Activated T-cell treated with anti-CD3 and anti-CD28 coated beads for 24 hours (primary cell): Measurements from ENCODE around the gene HYLS1.

Experiments used
- DNase-seq: peaks from one replicate; pipeline ENCODE4 v3.0.0-alpha.2; 2020; ENCODE audit warnings: low read depth

The HYLS1 gene

GRCh38 chr11:125934473-125934872 is 47.0 kb downstream of the HYLS1 start:
- DNase-seq, result no peak

DNA sequence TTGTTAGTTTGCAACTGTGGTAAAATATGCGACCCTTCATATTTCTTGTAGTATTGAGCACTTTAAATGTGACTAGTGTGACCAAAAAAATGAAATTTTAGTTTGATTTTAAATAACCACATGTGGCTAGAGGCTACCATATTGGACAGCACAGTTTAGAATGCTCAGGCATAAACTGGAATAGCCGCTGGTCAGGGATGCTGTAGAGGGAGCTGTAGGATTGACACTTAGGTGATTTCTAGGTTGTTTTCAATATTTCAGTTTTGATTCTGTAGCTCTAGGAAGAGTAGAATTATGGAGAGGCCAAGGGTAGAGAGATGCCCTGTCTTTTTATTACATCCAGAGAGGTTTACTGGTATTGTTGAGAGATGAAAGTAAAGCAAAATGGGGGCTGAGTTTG is 47.6 kb downstream of the HYLS1 start:
- DNase-seq, result no peak

DNA sequence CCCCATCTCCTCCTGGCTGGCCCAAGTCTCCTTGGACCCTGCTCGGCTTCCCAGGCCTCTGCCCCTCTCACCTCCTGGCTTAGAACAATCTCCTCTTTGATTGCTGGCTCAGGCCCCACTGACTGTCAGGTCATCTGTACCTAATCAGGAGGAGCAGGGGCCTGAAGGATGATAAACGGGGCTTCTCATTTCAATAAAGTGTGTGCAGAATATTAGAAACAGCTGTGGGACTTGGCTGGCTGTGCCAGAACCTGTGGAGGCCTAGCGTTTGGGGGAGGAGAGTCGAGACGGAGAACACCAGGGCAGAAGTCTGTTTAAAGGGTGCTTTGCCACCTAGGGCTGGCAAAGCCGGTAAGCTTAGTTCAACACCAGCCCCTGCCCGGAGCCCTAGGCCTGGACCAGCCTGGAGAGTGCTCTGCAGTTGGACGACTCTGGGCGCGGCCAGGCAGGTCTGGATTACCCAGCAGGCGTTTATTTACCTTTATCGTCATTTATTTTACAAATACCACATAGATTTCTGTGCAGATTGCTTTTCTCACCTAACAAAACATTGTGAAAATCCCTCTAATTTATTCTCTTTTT is 48.2 kb downstream of the HYLS1 start:
- no peak for DNase-seq

GRCh38 chr11:125938418-125938817 is 51.0 kb downstream of the HYLS1 start:
- DNase-seq, result no peak

GRCh38 chr11:125939081-125939521 is 51.6 kb downstream of the HYLS1 start:
- no peak for DNase-seq

- DNase-seq, result no peak
These were observed 52.7 kb downstream of the HYLS1 start for GRCh38 chr11:125940145-125940544.

DNA sequence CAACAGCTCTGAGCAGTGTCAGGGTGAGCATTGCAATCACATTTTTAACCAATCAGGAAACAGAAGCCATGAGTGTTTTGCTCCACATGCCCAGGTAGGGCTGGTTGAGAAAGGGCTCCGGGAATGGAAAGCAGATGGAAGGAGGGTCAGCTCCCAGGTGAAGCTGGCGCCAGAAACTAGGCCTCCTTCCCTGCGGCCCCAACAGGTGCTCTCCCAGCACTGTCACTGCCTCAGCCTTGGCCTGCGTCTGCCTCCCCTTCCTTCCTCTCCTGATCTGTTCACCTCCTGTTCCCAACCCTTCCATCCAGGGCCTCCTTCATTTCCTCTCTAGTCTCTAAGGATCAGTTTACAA is 53.8 kb downstream of the HYLS1 start:
- no peak for DNase-seq

DNA sequence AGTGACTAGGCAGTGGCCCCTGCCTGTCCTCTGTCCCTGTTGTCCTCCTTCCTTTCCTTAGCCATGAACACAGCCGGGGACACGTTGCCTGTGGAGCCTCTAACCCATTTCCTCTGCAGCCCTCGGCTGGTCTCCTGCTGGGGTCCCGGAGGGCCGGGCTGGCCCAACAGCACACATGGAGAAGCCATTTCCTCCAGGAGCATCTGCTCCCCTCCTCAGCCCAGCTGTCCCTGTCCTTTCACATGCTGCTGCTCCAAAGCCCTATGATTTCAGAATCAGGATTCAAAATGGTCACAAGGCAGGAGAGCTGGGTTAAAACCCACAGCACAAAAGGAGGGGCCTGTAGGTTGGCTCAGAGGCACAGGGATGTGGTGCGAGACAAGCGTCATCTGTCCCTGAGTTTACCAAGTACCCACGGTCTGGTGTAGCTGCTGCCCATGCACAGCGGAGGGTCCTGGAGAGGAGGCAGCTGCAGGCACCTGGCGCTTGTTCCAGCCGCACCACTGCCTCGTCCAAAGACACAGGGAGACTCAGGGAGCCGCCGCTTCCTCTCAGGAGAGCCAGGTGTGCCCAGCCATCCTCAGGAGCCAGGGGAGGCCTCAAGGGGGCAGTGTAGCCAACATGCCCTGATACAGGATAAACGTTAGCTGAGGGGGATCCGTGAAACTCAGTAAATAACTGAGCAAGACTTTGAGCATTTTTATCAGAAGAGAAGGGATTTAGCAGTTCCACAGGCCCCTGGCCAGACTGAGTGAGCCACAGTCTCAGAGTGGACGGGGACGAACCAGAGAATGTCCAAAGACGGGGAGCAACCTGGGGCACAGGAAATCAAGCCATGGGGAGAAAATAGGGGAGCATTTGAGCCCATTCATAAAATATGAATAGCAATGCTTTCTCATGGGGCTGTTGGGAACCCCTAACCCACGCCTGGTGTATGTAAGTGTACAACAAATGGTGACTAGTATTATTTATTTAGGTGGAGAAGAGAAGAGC is 54.4 kb downstream of the HYLS1 start:
- DNase-seq, result peak; percentile 32

DNA sequence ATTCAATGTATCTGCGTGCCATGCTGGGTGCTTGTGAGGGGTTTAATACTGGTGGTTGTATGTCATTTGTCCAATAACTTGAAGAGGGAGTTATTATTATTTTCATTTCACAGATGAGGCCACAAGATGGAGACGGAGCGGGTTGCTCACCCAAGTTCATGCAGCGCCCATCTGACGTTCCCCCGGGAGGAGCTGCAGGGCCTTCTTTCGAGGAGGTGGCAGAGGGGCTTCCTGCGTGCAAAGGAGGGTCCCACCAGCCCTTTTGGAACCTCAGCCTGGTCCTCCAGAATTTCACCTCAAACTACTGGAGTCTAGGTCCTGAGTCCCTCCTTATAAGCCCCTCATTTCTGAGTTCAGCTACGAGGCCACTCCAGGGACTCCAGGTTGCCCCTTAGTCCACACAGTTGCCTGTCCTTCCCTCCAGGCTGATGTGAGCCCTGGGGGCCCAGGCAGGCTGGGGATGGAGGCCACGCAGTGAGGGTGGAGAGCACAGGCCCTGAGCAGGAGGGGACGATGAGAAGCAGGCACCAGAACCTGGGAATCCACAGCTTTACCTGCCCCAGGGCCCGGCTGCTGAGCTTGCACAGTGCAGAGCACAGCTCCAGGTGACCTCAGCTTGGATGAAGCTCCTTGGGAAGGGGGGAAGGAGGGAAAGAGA is 55.4 kb downstream of the HYLS1 start:
- DNase-seq, result no peak

- DNase-seq, result no peak
These were observed 56.3 kb downstream of the HYLS1 start for GRCh38 chr11:125943661-125944349.

GRCh38 chr11:125944350-125945010 is 57.0 kb downstream of the HYLS1 start:
- DNase-seq, result no peak

DNA sequence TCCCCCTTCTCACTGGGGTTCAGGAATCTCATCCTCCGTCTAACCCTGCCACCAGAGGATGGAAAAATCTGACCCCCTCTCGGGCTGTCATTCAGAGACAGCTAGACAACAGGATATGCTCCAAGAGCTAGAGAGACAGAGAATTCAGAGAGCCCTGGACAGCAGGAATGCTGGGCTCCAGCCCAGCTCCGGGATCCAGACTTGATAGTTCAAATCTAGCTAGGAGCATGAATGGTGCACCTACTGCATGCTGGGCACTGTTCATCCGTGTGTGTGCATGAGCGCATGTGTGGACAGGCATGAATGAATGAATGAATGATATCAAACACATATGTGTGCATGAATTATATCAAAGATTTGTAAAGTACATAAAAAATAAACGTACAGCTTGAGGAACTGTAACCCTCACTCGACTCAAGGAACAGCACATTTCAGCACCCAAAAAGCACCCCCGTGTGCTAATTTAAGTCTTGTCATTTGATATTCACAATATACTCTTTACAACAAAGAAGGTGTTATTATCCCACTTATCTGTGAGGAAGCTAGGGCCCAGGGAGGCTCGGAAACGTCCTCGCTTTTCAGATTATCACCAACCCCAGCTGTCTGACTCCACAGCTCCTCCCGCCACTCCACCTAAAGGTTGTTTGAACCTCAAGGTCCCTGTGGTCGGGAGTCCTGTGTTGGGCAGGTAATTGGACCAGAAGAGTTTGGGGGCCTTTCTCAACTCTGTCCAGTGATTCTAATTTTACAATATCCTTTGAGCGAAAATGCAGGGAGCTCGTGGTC is 57.7 kb downstream of the HYLS1 start:
- DNase-seq, result no peak

- DNase-seq, result no peak
These were observed 58.5 kb downstream of the HYLS1 start, which contains the start of gene VSIG10L2 for GRCh38 chr11:125945797-125946520. Gene VSIG10L2, plus strand, starts transcription at chr11:125946044. Its CDS starts 12 bp downstream, at chr11:125946056.

- DNase-seq, result no peak
These were observed 59.4 kb downstream of the HYLS1 start for GRCh38 chr11:125946712-125947418.

DNA sequence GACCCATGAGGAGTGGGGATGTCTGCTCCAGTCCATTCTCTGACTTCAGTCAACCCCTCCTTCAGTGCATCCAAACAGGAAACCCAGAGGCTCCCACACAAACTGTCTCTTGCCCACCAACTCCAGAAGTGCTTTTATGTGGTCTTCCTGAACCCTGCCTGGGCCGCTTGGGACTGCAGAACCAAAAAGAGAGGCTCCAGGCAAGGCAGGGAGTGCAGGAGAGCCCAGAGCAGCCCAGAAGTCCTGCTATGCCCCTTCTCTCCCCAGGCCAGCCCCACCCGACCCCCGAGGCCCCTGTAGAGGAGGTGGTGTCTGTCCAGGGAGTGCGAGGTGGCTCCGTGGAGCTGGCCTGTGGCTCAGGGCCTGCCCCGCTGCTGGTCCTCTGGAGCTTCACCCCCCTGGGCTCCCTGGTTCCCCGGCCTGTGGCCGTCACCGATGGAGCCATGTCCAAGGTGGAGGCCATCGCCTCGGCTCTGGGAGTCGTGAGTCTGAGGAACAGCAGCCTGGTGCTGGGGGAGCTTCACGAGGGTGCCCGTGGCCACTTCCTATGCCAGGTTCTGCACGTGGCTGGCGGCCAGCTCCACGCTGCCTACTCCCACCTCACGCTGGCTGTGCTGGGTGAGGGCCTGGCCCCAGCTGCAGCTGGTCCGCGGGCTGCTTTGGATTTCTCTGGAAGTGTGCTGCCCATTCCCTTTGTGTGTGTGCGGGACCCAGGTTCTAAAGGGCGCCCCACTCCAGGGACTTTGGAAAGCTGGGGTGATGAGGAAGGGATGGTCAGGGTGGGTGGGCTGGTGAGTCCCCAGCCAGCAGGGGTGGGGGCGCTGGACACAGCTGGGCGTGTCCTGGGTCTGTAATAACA is 60.2 kb downstream of the HYLS1 start:
- no peak for DNase-seq

DNA sequence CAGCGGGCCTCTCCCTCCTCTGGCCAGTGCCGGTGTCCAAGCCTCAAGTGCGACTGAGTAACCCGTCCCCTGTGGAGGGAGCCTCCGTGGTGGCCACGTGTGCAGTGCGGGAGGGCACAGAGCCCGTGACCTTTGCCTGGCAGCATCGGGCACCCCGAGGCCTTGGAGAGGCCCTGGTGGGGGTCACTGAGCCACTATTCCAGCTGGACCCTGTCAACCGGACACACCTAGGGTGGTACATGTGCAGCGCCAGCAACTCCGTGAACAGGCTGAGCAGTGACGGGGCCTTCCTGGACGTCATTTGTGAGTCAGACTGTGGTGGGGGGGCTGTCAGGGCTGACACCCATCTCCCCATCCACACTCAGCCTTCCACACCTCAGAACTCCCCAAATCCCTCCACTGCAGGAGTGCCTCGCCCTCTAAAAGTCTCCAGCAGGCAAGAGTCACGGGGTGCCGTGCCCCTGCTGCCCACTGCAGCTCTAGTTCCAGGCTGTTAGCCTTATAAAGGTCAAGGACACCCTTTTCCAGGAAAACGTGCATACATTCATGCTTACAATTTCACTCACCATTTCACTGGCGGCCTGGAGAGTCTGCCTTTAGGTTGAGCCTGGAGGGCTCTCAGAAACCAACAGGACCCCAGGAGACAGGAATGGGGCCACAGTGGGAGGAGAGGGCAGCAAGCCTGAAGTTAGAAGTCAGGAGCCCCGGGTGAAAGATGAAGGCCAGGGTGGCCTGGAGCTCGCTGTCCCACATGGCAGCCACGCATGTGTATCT is 61.0 kb downstream of the HYLS1 start:
- no peak for DNase-seq

GRCh38 chr11:125949271-125950177 is 62.1 kb downstream of the HYLS1 start:
- no peak for DNase-seq
